Stimulated activated CD4-positive, alpha-beta T cell treated with anti-CD3 and anti-CD28 coated beads, Interleukin-4, amount 100 ng/mL, for 4 hours (primary cell): ENCODE results near the gene ZNF280C.
"Not testable (repeated sequence)": the region's sequence is repeated elsewhere in the genome, so short reads cannot be mapped to it uniquely, and the experiment has no call there.

Source experiments
- DNase-seq, 2 experiments: peaks; one replicate each; pipeline ENCODE4 v3.0.0-alpha.2; 2020

Gene ZNF280C

DNA sequence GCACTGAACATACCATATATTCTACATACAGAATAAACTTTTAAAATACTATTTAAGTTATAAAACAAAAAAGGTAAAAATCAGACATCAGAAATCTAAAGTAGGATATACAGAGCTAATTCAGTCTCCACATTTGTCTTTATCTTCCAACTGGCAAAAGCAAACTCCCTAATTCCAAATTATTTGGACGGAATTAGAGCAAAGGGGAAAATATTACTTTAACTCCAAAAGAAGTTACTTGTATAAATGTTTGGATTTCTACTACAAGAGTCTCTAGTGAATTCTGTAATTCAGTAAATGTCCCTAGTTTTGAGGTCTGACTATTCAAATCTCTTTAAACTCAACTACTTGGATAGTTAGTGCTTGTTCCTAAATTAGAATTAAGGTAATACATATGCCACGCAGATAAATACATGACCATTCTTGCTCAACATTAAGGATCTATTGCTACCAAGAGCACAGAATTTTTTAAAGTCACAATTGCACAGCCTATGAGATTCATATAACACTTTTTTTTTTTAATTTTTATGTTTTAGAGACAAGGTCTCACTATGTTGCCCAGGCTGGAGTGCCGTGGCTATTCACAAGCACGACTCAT is 7.3 kb downstream of the ZNF280C start:
- no peak for DNase-seq

GRCh38 chrX:130260316-130260715 is 8.4 kb downstream of the ZNF280C start:
- DNase-seq, result no peak

DNA sequence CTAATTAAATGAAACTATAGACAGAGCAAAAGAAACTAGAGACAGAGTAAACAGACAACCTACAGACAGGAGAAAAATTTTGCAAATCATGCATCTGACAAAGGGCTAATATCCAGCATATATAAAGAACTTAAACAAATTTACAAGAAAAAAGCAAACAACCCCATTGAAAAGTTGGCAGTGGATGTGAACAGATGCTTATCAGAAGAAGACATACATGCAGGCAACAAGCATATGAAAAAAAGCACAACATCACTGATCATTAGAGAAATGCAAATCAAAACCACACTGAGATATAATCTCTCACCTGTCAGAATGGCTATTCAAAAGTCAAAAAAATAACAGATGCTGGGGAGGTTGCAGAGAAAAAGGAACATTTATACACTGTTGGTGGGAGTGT is 14.8 kb downstream of the ZNF280C start:
- DNase-seq, result no peak

DNA sequence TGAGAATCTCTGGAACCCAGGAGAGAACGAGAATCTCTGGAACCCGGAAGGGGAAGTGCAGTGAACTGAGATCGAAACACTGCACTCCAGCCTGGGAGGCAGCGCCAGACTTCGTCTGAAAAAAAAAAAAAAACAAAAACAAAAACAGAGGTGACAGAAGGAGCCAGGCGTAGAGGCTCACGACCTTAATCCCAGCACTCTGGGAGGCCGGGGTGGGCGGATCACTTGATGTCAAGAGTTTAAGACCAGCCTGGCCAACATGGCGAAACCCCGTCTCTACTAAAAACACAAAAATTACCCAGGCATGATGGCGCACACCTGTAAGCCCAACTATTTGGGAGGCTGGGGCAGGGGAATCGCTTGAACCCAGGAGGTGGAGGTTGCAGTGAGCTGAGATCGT is 17.0 kb downstream of the ZNF280C start:
- DNase-seq, result no peak

- DNase-seq, result no peak
Observed at GRCh38 chrX:130247996-130248395, 20.7 kb downstream of the ZNF280C start.

GRCh38 chrX:130246084-130246483 is 22.6 kb downstream of the ZNF280C start:
- DNase-seq, result no peak

DNA sequence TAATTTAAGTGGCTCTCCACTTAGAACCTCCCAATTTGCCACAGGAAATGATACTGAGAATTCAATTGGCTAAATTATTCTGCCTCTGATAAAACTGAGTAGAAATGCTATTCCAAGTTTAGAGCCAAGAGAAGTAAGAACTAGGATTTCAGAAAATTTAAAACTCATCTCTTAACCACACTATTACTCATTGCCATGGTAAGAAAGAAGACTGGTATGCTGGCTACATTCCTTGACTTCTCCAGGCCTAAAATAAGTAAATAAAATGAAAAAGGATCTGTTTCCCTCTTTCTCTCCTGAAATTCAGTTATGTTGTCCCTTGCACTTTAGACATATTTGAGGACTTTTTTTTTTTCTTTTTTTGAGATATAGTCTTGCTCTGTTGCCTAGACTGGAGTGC is 23.3 kb downstream of the ZNF280C start:
- DNase-seq, result no peak

DNA sequence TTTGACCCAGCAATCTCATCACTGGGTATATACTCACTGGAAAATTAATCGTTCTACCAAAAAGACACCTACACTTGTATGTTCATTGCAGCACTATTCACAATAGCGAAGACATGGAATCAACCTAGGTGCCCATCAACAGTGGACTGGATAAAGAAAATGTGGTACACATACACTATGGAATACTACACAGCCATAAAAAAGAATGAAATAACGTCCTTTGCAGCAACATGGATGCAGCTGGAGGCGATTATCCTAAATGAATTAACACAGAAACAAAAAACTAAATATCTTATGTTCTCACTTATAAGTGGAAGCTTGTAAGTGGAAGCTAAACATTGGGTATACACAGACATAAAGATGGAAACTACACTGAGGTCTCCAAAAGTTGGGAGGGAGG is 37.5 kb downstream of the ZNF280C start:
- not testable (repeated sequence) for DNase-seq

- no peak for DNase-seq
Observed at GRCh38 chrX:130228871-130229270, 39.8 kb downstream of the ZNF280C start.

DNA sequence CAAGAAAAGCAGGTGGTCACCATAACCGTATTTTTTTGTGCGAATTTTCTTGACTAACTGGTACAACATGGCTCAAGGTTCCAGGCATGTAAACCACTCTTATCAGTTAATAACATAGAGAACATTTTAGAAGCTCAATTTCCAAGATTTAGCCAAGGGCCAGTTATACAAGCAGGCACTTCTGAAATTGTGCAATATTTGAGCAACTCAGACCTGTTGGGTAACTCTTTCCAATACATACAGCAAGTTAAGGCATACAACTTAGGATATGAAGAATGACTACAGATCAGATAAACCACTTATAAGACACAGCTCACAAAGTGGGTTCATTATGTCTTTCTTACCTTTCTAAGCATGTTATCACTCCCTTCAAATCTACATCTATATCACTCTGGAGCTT is 43.9 kb downstream of the ZNF280C start:
- DNase-seq, result no peak

GRCh38 chrX:130216320-130216719 is 52.4 kb downstream of the ZNF280C start:
- no peak for DNase-seq

DNA sequence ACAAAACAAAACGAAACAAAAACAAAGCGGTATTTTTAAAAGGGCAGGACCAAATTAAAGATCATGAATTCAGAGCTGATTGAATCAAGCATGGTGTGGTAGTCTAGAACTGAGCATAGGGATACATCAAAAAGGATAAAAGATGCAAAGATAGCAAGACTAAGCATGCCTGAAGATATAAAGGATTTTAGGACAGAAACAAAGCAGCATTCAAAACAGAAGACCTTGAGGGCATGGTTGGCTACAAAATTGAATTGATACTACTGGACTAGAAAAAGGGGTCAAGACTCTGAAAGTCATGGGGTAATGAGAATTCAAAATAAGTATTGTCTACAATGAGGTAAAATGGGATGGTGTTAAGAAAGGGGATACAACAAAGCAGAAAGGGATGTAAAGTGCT is 55.3 kb downstream of the ZNF280C start:
- no peak for DNase-seq

- no peak for DNase-seq
Observed at GRCh38 chrX:130212371-130212770, 56.3 kb downstream of the ZNF280C start.

DNA sequence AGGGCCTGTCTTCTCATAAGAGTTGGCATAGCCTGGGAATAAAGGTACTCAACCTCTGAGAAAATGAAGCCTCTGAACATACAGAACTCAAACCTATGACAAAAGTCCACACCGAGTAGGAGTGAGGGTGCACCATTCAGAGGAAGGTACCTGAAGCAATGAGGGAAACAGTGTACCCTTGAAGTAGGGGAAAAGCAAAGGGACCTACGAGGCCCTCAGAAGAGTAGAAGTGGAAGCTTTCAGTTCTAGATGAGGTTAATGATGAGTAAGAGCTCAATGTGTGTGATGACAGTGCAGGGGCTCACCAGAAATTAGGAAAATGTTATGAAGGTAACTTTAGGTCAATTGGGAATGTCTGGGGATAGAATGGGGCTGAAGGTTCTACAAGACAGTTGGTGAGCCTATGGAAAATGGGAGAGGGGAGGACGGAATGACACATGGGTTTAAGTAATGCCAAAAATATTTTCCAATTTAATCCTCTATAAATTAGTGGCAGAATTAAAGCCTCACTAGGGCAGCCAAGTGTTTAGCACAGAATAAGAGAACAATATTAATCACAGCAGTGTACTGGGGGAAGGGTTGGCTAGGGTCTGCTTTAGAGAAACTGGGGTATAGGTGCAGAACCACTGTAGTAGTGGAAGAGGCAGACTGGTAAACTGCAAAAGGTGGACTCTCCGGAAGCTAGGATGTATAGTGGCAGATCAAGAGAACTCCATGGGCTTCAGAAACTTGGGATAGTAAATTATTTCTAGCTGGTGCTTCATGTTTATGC is 57.1 kb downstream of the ZNF280C start:
- DNase-seq, result no peak

GRCh38 chrX:130204647-130205046 is 64.1 kb downstream of the ZNF280C start:
- DNase-seq, result no peak

DNA sequence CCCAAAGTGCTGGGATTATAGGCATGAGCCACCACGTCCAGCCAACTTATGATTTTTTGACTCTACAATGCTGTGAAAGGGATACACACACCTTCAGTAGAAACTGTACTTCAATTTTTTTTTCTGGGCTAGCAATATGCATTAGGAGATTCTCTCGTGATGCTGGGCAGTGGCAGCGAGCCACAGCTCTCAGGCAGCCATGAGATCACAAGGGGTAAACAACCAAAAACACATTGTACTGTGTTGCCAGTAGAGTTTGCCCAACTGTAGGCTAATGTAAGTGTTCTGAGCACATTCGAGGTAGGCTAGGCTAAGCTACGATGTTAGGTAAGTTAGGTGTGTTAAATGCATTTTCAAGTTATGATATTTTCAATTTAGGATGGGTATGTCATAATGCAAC is 71.2 kb downstream of the ZNF280C start:
- DNase-seq, result no peak

DNA sequence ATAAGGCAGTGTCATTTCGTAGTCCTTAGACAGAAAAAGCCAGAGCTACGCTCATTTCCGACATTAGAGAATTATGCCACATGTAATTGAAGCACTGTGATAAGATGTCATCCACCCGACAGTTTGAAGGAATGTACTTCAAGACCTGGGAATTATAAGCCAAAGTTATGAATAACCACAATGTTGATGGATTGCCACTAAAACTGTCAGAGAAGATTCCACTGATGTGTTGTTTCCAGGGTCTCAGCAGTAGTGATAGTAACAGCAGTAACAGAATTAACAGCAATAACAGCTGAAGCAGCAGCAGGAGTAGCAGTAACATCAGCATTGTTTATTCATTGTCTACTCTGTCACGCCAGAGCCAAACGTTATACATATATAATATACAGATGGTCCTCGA is 72.2 kb downstream of the ZNF280C start:
- no peak for DNase-seq

GRCh38 chrX:130190801-130191200 is 77.9 kb downstream of the ZNF280C start:
- DNase-seq, result no peak

DNA sequence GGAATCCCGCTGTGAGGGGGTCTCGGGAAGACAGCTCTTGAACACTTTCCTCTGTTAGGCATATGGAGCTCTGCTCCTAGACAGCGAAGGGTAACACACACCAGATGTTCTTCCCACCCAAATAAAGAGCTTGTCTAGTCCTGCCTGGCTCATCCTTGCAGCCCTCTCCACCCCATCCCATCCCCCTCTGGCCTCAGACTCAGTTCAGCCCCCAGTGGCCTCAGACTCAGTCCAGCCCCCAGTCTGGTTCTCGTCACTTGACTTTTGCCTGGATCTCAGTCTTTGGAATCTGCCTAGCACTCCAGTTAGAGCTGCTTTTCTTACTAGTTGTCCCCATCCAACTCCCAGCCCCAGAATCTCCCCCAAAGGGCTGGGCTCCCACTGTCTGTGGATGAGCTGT is 82.0 kb downstream of the ZNF280C start:
- DNase-seq, result no peak

DNA sequence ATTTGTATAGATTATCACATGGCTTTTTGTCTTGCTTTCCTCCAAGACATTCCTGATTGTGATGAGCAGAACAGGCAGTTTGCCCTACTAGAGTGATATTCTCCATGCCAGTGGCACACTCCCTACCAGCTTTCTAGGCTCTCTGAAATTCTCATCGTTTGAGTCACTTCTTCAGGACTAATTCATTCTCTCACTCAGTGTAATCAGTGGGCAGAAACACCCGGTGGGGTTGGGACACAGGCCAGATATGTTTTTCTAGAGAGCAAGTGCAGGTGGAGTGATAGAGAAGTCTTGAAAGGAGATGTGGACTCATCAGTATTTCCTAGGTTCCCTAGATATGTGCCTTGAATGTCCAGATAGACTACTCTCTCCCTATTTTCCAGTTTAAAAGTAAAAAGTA is 83.8 kb downstream of the ZNF280C start:
- no peak for DNase-seq

- DNase-seq, result no peak
Observed at GRCh38 chrX:130184168-130184567, 84.5 kb downstream of the ZNF280C start.

DNA sequence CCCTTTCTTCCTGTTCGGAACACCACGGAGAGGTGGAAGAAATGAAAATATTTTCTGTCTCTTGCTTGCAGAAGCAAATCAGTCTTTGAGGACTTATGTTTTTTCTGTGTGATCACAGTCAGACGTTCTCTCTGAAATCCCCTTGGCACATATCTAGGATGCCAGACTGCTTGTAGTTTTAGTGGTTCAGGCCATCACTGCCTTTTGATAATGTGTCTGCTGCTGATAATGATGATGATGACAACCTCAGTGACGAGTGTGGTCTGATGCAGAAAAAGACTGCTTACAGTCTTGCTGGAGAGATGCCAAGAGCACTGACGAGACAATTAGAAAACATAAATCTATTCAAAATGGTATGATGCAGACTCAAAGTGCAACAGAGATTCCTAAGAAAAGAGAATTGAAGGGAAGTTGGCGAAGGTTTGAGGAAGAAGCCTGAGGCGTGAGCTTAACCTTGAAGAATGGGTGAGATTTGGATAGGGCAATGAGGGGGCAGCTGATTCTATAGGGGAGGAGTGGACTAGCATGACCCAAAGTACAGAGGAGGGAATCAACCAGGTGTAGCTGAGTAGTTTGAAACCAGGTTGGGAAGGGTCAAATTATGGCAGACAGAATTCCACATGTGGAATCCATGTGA is 89.0 kb downstream of the ZNF280C start:
- no peak for DNase-seq

DNA sequence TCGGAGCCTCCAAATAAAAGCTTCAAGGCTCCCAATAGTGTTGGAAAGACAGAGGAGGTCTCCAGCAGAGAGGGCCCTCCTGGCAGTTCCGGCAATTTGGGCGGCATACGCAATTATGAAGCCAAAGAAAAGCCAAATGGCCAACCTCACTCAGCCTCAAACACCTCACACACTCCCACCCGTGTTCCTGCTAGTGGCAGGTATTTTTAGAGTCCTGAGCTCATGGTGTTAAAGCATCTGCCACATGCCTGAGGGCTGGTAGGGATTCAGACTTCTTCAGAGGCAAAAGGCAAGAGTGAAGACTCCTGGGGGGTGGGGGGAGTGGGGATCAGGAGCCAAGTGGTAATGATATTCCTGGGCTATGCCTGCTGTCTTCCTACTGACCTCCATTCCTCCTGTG is 89.5 kb downstream of the ZNF280C start:
- DNase-seq, result no peak

GRCh38 chrX:130176942-130177341 is 91.8 kb downstream of the ZNF280C start:
- no peak for DNase-seq
